HG03378 (cell line): Measurements from ENCODE around the gene B3GALT4.

Source experiments
- ATAC-seq: cut with Tn5 transposase; IDR thresholded peaks from one replicate; pipeline ENCODE4 v1.9.1; 2021; ENCODE audit warnings: mild to moderate bottlenecking, moderate library complexity; ENCODE audit not compliant: unreplicated experiment

Gene B3GALT4

DNA sequence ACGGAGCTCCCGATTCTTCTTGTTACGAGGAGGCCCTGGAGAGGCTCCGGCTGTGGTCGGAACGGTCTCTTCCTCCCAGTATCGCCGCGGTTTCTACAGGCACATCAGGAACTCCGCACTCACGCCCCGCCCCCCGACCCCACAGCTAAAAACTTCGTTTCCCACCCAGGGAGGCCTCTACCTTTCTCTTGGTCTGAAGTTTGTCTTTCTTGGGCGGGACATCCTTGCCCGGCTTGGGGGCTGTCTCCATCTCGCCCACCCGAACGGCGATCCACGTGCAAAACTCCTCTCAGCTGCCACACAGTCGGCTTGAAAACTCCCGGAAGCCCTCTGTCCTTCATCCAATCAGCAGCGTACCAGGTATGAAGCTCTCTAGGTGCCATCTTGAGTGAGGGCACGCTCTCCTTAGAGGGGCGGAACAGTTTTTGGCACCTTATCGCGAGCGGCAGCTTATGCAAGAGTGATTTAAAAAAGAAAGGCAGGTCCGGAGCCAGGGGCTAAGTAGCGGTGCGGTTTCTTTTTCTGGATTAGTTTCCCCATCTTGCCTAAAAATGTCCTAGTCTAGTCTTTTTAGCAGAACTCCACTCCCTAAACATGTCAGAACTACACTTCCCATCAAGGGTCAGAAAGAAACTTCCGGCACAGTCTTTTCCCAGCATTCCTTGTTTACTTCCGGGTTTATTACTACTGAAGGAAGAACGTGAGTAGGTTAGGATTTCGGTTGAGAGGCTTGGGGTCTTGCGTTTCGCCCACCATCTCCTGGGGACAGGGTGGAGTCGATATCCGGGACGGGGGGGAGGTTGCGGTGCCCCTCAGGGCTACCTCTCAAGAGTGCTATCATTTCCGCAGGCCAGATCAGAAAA lies 12.2 kb downstream of the B3GALT4 start, which contains the start of the genes PFDN6 and WDR46:
PFDN6 (plus strand) TSS at position 681 of the 863 bp plus-strand sequence. CDS start 256 bp downstream, outside the sequence.
WDR46 (minus strand) TSS at position 319 of the 863 bp plus-strand sequence; CDS start at position 250, 69 bp downstream.
- ATAC-seq = peak; percentile 74

DNA sequence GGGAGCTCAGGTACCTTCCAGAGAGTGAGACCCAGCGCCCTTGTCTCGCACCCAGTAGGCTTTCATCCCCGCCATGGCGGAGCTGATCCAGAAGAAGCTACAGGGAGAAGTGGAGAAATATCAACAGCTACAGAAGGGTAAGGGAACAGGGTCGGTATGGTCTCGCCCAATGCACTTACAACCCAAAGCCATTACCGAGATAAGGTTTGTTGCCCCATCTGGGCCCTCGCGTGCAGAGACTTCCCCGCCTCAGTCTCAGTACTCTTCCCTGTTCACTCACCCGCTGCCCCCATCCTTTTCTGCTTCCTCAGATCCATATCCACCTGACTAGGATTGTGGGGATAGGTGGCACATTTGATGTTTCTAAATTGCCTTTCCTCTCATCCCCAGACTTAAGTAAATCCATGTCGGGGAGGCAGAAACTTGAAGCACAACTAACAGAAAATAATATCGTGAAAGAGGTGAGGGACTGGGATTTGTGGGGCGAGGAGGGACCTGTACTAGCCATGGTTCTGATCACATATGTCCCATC lies 12.9 kb downstream of the B3GALT4 start:
- ATAC-seq = no peak

- no peak for ATAC-seq
These were observed 13.5 kb downstream of the B3GALT4 start for GRCh38 chr6:33290459-33290858.

GRCh38 chr6:33292996-33293682 lies 16.2 kb downstream of the B3GALT4 start:
- ATAC-seq = no peak

DNA sequence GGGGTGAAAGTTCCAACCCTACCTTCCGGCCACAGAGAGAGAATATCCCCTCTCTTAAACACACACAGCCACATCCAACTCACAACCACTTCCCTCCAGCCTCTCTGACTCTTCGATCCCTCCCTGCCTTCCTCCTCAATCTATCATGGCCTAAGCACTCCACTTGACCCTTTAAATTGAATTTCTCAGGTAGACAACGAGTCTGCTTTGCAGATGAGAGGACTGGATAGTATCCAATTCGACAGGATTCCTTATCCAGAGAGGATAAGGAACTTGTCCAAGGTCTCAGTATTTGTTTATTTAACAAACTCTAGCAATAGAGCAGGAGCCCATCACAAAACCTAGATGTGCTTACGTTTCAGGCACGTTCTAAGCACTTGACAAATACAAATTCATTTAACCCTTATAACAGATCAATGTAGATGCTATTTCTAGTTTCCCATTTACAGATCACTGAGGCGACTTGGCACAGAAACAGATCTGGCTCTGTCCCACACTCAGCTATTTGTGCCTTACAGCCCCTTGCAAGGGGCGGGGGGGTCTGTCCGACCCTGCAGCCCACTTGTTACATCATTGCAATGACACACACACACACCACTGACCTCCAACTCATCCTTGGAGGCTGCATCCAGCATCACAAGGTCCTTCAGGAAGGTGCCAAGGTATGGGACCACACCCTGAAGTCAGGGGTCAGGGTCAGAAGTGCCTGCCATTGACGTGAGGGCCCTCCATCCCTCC lies 17.3 kb downstream of the B3GALT4 start:
- no peak for ATAC-seq

DNA sequence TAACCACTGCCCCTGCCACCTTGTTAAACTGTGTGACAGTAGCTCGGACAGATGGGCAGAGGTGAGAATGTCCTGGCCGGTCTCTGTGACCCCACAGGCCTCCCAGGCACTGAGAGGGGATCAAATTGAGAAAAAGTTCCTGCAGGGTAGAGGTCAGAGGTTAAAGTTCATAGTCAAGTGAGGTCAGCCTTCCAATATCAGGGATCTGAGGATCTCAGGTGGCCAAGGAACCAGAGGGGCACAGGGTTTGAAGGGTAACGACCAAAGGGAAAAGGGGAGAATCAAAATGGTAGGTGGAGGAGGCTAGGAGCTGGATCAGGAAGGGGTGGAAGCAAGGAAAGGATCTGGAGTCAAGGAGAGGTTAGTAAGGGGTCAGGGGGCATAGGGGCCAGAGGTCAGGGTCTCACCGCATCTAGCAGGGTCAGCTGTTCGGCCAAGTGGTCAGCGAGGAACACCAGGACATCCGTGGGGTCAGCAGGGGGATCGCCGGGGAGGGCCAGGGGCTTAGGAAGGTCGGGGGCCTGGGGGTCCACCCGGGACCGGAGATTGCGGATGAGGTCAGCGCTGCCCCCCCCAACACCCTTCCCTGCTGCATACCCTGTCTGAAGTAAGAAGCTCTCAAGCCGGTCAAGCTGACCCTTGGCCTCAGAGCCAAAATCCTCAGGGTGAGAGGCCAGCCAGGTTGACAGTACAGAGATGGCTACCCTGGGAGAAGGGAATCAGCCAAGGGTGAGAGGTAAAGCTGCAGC lies 18.9 kb downstream of the B3GALT4 start:
- ATAC-seq = no peak

GRCh38 chr6:33296797-33297405 lies 20.0 kb downstream of the B3GALT4 start:
- ATAC-seq = no peak

DNA sequence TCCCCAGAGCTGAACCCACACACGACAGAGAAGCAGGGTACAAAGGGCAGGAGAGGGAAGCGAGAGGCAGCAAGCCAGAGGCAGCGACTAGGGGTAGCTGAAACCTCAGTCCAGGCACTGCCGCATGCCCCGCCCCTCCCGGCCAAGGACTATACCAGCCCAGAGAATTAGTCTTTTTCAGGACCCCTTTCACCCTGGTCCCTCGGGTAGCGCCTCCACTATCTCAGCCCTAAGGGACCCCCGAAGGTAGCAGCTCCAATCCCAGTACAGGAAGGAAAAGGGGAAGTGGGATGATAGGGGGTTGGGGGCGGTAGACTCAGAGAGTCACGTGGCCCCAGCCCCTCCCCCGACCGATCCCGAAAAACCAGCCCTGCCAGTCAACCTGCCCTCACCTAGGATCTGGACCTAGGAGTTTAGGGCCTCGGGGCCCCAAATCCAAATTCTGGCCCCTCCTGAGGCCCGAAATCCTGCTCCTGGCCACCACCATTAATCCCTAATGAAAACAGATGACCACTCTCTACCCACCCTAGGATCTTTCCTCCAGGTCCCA lies 20.6 kb downstream of the B3GALT4 start:
- ATAC-seq = no peak

DNA sequence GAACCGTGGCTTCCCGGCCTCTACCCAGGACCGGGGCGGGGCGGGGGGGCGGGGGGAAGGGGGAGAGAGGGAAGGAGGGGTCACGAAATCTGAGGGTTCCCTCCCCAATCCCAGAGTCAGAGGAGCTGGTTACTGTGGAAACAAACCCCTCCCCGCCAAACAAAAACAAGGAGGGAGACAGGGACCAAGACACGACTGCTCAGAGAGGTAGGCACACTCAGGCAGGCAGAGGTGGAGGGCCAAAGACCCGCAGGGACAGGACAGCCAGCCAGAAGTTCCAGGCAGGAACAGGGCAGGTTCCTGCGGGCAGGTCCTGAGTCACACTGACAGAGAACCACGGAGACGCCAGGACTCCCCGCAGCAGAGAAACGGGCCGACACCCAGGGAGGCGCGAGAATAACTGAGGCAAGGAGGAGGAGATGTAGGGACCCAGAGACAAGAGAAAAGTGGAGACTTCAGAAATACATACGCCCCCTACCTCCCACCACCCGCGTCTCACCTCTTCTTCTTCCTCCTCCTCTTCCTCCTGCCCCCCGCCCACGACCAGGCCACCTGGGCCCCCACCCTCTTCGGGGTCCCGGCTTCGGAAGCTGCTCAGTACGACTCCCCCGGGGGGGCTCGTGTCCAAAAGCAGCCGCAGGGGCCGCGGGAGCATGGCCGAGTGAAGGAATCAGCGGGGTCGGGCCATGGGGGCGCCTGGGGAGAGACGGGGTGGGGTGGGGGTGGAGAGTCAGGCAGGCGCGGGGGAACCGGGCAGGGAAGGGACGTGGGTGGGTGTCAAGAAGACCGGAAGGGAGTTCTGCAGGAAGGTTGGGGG lies 21.2 kb downstream of the B3GALT4 start:
- no peak for ATAC-seq

DNA sequence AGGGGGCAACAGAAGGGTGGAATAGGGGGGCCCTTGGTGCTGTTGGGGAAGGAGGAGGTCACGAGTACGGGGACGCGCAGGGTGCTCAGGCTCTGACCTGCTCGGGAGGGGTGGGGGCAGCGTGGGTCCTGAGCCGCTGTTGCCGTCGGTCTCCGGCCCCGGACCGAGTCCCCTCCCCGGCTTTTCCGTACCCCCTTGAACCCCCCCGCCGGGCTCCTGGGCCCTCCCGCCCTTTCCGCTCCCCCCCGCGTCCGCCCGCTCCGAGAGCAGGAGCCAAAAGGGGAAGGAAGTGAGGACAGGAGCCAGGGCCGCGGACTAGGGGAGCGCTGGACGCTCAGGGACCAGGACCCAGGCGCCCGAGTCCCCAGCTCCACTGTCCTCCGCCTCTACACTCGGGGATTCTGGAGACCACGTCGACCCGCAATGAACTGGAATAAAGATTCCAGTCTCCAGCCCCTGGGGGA lies 21.9 kb downstream of the B3GALT4 start, which contains the start of gene RGL2:
RGL2 (minus strand) TSS at position 170 of the 464 bp plus-strand sequence. CDS start 332 bp downstream, outside the sequence.
- peak; percentile 15 for ATAC-seq

- peak; percentile 60 for ATAC-seq
These were observed 22.5 kb downstream of the B3GALT4 start for GRCh38 chr6:33299237-33299944.

DNA sequence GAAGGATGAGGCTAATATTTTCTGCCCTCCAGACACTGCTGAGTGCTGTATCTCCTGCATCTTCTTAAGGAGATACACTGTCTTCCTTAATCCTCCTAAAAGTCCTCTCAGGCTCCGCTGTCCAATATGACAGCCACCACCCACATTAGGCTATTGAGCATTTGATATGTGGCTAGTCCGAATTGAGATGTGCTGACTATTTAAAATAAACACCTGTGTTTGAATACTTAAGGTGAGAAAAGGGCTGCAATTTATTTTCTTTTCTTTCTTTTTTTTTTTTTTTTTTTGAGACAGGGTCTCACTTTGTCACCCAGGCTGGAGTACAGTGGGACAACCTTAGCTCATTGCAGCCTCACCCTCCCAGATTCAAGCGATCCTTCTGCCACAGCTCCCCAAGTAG lies 25.0 kb downstream of the B3GALT4 start:
- no peak for ATAC-seq

DNA sequence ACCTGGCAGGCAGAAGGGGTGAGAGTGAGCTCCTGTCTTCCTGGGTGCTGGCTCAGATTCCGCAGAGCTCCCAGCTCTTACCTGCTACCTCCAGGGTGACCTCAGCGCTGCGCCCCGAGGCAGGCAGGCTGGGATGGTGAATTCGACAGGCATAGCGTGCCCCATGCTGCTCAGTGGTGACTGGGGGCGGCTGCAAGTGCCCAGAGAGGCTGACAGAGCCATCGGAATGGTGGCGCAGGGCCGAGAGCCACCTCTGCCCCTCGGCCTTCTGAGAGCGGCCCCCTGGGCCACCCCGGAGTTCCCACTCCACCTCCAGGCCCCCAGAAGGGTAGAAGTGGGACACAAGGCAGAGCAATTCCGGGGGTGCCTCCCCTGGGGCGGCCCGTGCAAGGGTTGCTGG lies 27.3 kb downstream of the B3GALT4 start:
- ATAC-seq = no peak

DNA sequence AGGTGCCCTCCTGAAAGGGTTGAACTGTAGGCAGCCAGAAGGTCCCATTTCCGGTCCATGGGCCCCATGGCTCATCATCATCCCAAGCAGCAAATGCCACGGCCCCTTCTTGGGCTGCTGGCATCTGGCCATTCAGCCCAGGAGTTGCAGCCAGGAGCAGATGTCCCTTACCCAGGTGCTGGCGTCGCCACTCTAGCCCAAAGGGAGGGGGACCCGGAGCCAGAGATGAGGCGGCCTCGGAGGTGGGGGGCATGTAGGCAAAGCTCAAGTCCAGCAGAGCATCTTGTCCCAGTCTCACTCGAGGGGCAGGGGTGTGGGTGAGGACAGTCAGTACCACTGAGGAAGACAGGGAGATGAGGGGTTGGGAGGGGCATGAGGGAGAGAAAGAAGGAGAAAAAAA lies 28.1 kb downstream of the B3GALT4 start:
- no peak for ATAC-seq

DNA sequence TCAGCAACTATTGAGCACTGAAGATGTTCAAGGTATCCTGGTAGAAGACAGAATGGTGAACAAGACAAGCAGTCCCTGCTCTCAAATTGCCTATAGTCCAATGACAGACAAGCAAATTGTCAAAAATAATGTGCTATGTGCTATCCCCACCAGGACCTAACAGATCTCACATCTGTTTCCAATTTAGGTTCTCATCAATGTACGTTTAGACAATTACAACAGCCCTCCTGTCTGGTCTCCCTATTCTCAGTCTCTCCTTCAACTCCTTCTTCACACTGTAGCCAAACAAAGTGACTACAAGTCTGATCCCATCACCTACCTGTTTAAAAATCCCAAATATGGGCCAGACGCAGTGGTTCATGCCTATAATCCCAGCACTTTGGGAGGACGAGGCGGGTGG lies 29.4 kb downstream of the B3GALT4 start:
- no peak for ATAC-seq

DNA sequence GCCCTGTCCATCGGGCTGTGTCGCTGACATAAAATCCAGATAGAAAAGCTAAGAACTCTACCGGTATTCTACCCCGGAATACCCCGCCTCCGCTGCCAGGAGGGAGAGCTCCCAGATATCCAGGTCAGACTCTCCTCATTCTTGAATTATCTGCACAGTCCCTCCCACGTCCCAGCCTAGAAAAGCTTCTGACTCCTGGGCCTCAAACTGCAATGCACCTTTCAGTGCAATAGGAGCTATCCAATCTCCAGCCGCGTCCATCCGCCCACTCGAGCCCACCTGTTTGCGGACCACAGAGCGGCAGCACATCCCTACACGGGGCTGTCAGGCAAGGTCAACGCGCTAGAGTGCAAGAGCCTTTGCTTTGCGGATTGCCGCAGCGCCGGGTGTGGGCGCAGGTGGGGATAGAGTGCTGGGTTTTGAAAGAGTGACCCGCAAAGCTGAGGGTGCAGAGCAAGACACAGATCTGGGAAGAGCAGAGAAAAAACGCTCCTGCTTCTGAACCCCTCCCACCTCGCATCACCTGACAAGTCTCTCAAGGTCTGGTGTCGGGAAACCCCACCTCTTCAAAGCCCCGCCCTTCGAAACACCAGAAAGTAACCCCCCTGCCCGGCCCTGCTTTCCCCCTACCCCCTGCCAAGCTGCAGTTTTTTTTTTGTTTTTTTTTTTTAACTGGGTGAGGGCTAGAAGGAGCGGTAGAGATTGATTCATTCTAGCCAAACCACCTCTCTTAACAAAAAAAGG lies 35.6 kb downstream of the B3GALT4 start:
- no peak for ATAC-seq

DNA sequence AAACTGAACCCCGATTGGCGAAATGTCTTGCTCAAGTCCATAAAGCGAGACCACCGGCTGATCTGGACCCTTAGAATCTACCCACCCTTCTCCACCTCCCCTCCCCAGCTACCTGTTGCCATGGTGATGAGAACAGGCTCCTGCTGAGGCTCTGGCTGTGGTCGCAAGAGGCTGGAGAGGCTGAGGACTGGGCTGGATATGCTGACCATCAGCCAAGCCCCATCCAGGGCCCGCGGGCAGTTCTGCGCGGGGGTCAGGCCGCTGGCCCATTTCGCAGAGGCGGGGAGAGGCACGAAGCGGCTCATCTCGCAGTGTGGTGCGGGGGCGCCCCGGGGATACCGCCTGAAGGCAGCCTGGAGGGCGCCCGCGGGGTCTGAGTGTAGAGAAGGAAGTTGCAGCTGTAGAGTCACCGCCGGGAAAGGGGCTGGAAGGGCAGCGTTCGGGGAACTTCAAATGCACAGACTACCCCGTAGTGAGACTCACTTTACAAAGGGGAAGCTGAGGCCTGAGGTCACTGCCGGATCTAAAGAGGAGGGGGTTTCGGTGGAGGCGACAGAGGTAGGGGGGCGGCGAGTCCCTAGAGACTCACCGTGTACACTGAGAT lies 36.3 kb downstream of the B3GALT4 start:
- ATAC-seq = no peak
